Right lobe of liver (tissue), 4 donors: ENCODE results near the gene TBCEL.

Experiments
- CTCF ChIP-seq, 4 donors: fragments of 200-600 bp in 3 of 4; fragments of 450-650 bp in 1 of 4; IDR thresholded peaks; one replicate each; pipeline versions ENCODE4 v1.5.1 to v1.8.0; 2016 to 2022; ENCODE audit warnings: antibody characterized with exemption in 4 of 4, mild to moderate bottlenecking in 2 of 4
- POLR2A ChIP-seq: fragments of 450-650 bp; IDR thresholded peaks from one replicate; pipeline ENCODE4 v1.6.1; 2017; ENCODE audit warnings: antibody characterized with exemption, mild to moderate bottlenecking
- donor health status: DM: no; HTN: no; CAD: no.
- donor health status: DM: no; HTN: no; CAD: no.
- donor health status: DM: no; HTN: yes; CAD: no.

DNA sequence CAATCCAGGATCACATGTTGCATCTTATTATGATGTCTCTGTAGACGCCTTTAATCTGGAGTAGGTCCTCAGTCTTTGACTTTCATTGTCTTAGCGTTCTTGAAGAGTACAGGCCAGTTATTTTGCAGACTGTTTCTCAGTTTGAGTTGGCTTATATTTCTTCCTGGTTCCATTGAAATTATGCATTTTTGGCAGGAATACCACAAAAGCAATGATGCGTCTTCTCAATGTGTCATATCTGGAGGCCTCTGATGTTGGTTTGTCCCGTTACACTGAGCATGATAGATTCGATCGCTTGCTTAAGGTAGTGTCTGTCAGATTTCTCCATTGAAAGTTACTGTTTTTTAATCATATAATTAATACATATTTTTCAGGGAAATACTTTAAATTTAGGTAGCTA, 107.8 kb downstream of the TBCEL start:
- TF ChIP-seq CTCF (IDR thresholded peaks at IDR 0.05), result no peak
- TF ChIP-seq POLR2A, result no peak
